ENCODE results near the gene NIT1.

Gene NIT1

DNA sequence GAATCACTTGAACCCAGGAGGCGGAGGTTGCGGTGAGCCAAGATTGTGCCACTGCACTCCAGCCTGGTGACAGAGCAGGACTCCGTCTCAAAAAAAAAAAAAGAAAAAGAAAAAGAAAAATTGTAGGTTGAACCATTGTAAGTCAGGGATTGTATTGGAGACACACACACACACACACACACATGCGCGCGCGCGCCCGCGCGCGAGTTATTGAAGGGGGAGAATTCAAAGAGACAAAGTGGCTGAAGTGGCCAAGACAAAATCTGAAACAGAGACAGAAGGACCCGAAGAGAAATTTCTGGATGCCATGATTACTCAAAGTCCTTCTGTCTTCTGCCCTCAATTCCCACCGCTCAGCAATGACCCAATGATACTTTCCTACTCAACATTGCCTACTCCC lies 23.4 kb upstream of the NIT1 start:
- H2BK15ac ChIP-seq (ENCODE audit: low read length) = no peak overlapping the region
- H3K27ac ChIP-seq (replicated peaks; ENCODE audit: low read length) = no peak overlapping the region
- H4K8ac ChIP-seq (ENCODE audit: low read depth, low read length) = no peak overlapping the region
- H3K4me1 ChIP-seq (ENCODE audit: control insufficient read depth in 2 of 2, insufficient read depth in 1 of 2, low read depth in 1 of 2, low read length in 2 of 2) = peaks cover 2 to 8% of the 10 kb centered on the region in 2 donors
- no peak overlapping the region for H4K91ac ChIP-seq (ENCODE audit: low read depth, low read length, poor library complexity)
- H3K23ac ChIP-seq (ENCODE audit: low read depth, low read length, poor library complexity) = no peak overlapping the region
- H2BK5ac ChIP-seq (ENCODE audit: low read length) = no peak overlapping the region
- peaks cover under 1 to 7% of the 10 kb centered on the region in 2 donors for H3K36me3 ChIP-seq (replicated peaks in 1 of 2; ENCODE audit: control insufficient read depth in 2 of 2, insufficient read depth in 2 of 2, low read length in 2 of 2)
- no peak overlapping the region for H2BK12ac ChIP-seq (ENCODE audit: low read length)
- H2BK120ac ChIP-seq (ENCODE audit: low read depth, low read length) = no peak overlapping the region
- WGBS, 2 donors (ENCODE audit: extremely low coverage in 2 of 2, insufficient read length in 2 of 2, insufficient replicate concordance in 1 of 2) = no CpG with 5 or more reads among the region's 14 CpGs
- H3K18ac ChIP-seq (ENCODE audit: low read length) = no peak overlapping the region
- H3K4me2 ChIP-seq (ENCODE audit: insufficient read depth, low read length, poor library complexity, severe bottlenecking) = no peak overlapping the region
- no peak overlapping the region for H3K4me3 ChIP-seq (ENCODE audit: low read length in 2 of 2)
- H3K27me3 ChIP-seq (ENCODE audit: control insufficient read depth in 3 of 3, insufficient read depth in 3 of 3, low read depth in 1 of 3, low read length in 3 of 3) = peaks cover 0 to 30% (median 0%) of the 10 kb centered on the region in 3 experiments
- H3K9me3 ChIP-seq (replicated peaks in 1 of 2; ENCODE audit: control insufficient read depth in 2 of 2, insufficient read depth in 1 of 2, low read depth in 1 of 2, low read length in 2 of 2) = no peaks in the 10 kb centered on the region
- DNase-seq (ENCODE audit: low spot score) = no peak
- H3K4ac ChIP-seq (ENCODE audit: low read length) = no peak overlapping the region
- H2AFZ ChIP-seq (ENCODE audit: low read length) = no peak overlapping the region
- no peak overlapping the region for H3K14ac ChIP-seq (ENCODE audit: low read length)
- H2AK5ac ChIP-seq (ENCODE audit: low read depth, low read length) = no peak overlapping the region
- no peak overlapping the region for H3K9ac ChIP-seq (ENCODE audit: low read depth, low read length, poor library complexity)
- no peaks in the 10 kb centered on the region for H3K79me1 ChIP-seq (ENCODE audit: low read depth, low read length)

DNA sequence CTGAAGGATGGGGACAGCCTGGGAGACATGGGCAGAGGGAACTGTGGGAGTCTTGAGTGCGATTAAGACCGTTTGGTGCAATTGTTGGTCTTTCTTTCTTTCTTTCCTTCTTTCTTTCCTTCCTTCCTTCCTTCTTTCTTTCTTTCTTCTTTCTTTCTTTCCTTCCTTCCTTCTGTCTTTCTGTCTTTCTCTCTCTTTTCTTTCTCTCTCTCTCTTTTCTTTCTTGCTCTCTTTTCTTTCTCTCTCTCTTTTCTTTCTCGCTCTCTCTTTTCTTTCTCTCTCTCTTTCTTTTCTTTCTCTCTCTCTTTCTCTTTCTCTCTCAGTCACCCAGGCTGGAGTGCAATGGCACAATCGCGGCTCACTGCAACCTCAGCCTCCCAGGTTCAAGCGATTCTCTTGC lies 22.7 kb upstream of the NIT1 start:
- no peak overlapping the region for H3K4me3 ChIP-seq (ENCODE audit: low read length in 2 of 2)
- H3K4me2 ChIP-seq (ENCODE audit: insufficient read depth, low read length, poor library complexity, severe bottlenecking) = no peak overlapping the region
- no peak overlapping the region for H3K14ac ChIP-seq (ENCODE audit: low read length)
- H3K18ac ChIP-seq (ENCODE audit: low read length) = no peak overlapping the region
- no peak overlapping the region for H2BK12ac ChIP-seq (ENCODE audit: low read length)
- no peak overlapping the region for H3K9ac ChIP-seq (ENCODE audit: low read depth, low read length, poor library complexity)
- H4K8ac ChIP-seq (ENCODE audit: low read depth, low read length) = no peak overlapping the region
- no peak overlapping the region for H3K4ac ChIP-seq (ENCODE audit: low read length)
- no peak overlapping the region for H3K27ac ChIP-seq (replicated peaks; ENCODE audit: low read length)
- H3K27me3 ChIP-seq (ENCODE audit: control insufficient read depth in 3 of 3, insufficient read depth in 3 of 3, low read depth in 1 of 3, low read length in 3 of 3) = peaks cover 0 to 25% (median 0%) of the 10 kb centered on the region in 3 experiments
- H2AK5ac ChIP-seq (ENCODE audit: low read depth, low read length) = no peak overlapping the region
- no peak overlapping the region for H2AFZ ChIP-seq (ENCODE audit: low read length)
- H2BK120ac ChIP-seq (ENCODE audit: low read depth, low read length) = no peak overlapping the region
- H3K9me3 ChIP-seq (replicated peaks in 1 of 2; ENCODE audit: control insufficient read depth in 2 of 2, insufficient read depth in 1 of 2, low read depth in 1 of 2, low read length in 2 of 2) = no peaks in the 10 kb centered on the region
- no peak overlapping the region for H2BK15ac ChIP-seq (ENCODE audit: low read length)
- no peak overlapping the region for H3K23ac ChIP-seq (ENCODE audit: low read depth, low read length, poor library complexity)
- no peak overlapping the region for H4K91ac ChIP-seq (ENCODE audit: low read depth, low read length, poor library complexity)
- no peaks in the 10 kb centered on the region for H3K79me1 ChIP-seq (ENCODE audit: low read depth, low read length)
- peaks cover 5 to 14% of the 10 kb centered on the region in 2 donors for H3K36me3 ChIP-seq (replicated peaks in 1 of 2; ENCODE audit: control insufficient read depth in 2 of 2, insufficient read depth in 2 of 2, low read length in 2 of 2)
- DNase-seq (ENCODE audit: low spot score) = no peak
- peaks cover 2 to 8% of the 10 kb centered on the region in 2 donors for H3K4me1 ChIP-seq (ENCODE audit: control insufficient read depth in 2 of 2, insufficient read depth in 1 of 2, low read depth in 1 of 2, low read length in 2 of 2)
- no CpG with 5 or more reads among the region's 6 CpGs for WGBS, 2 donors (ENCODE audit: extremely low coverage in 2 of 2, insufficient read length in 2 of 2, insufficient replicate concordance in 1 of 2)
- no peak overlapping the region for H2BK5ac ChIP-seq (ENCODE audit: low read length)

DNA sequence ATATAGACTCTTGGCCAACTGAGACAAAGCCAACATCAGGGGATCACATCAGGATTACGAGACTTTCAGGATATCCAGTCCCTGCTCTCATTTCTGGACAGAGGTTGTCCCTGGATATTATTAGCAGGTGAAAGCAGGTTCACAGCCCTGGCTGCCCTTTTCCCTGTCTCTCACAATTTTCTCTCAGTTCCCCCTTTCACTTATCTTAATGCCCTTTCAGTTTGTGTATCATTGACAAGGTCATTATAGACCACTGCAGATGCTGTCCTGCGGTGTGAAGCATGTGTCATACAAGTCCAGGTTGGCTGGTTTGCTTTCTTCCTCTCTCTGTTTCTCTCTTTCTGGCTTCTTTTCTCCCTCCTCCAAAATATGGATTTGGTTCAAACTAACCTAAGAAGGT lies 21.9 kb upstream of the NIT1 start:
- Histone ChIP-seq H3K4me3 (ENCODE audit: low read length in 2 of 2) (no peak overlapping the region), H4K8ac (ENCODE audit: low read depth, low read length) (no peak overlapping the region), H3K14ac (ENCODE audit: low read length) (no peak overlapping the region), H3K18ac (ENCODE audit: low read length) (no peak overlapping the region), H3K9ac (ENCODE audit: low read depth, low read length, poor library complexity) (no peak overlapping the region), H3K27ac (replicated peaks; ENCODE audit: low read length) (no peak overlapping the region), H2AFZ (ENCODE audit: low read length) (no peak overlapping the region), H3K36me3 (replicated peaks in 1 of 2; ENCODE audit: control insufficient read depth in 2 of 2, insufficient read depth in 2 of 2, low read length in 2 of 2) (peaks cover 7 to 22% of the 10 kb centered on the region in 2 donors), H3K23ac (ENCODE audit: low read depth, low read length, poor library complexity) (no peak overlapping the region), H2AK5ac (ENCODE audit: low read depth, low read length) (no peak overlapping the region), H3K79me1 (ENCODE audit: low read depth, low read length) (no peaks in the 10 kb centered on the region), H4K91ac (ENCODE audit: low read depth, low read length, poor library complexity) (no peak overlapping the region), H3K9me3 (replicated peaks in 1 of 2; ENCODE audit: control insufficient read depth in 2 of 2, insufficient read depth in 1 of 2, low read depth in 1 of 2, low read length in 2 of 2) (no peaks in the 10 kb centered on the region), H3K4me1 (ENCODE audit: control insufficient read depth in 2 of 2, insufficient read depth in 1 of 2, low read depth in 1 of 2, low read length in 2 of 2) (peaks cover 2 to 8% of the 10 kb centered on the region in 2 donors), H3K4me2 (ENCODE audit: insufficient read depth, low read length, poor library complexity, severe bottlenecking) (no peak overlapping the region), H3K4ac (ENCODE audit: low read length) (no peak overlapping the region), H2BK120ac (ENCODE audit: low read depth, low read length) (no peak overlapping the region), H2BK12ac (ENCODE audit: low read length) (no peak overlapping the region), H3K27me3 (ENCODE audit: control insufficient read depth in 3 of 3, insufficient read depth in 3 of 3, low read depth in 1 of 3, low read length in 3 of 3) (peaks cover 0 to 17% (median 0%) of the 10 kb centered on the region in 3 experiments), H2BK15ac (ENCODE audit: low read length) (no peak overlapping the region), H2BK5ac (ENCODE audit: low read length) (no peak overlapping the region)
- no CpG with 5 or more reads among the region's 2 CpGs for WGBS, 2 donors (ENCODE audit: extremely low coverage in 2 of 2, insufficient read length in 2 of 2, insufficient replicate concordance in 1 of 2)
- no peak for DNase-seq (ENCODE audit: low spot score)

DNA sequence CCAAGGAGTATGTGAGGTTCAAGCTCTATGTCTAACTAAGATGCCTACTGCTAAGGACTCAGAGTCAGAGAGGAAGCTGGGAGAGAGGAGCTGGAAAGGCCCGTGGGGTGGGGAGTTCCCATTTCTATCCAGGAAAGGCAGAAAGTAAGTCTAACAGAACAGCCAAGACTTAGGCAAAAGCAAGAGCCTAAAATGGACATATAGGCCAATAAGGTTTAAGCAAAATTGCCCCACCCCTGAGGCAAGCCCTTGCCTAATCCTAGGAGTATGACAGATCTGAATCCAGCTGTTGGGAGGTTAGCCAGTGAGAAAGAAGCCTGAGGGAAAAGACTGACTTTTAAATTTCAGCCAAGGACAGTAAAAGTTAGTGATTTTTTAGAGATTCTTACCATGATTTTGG lies 21.4 kb upstream of the NIT1 start:
- H3K4me2 ChIP-seq (ENCODE audit: insufficient read depth, low read length, poor library complexity, severe bottlenecking) = no peak overlapping the region
- no peaks in the 10 kb centered on the region for H3K79me1 ChIP-seq (ENCODE audit: low read depth, low read length)
- H2AK5ac ChIP-seq (ENCODE audit: low read depth, low read length) = no peak overlapping the region
- no peak overlapping the region for H2BK120ac ChIP-seq (ENCODE audit: low read depth, low read length)
- H3K36me3 ChIP-seq (replicated peaks in 1 of 2; ENCODE audit: control insufficient read depth in 2 of 2, insufficient read depth in 2 of 2, low read length in 2 of 2) = peaks cover 9 to 26% of the 10 kb centered on the region in 2 donors
- peaks cover 2 to 8% of the 10 kb centered on the region in 2 donors for H3K4me1 ChIP-seq (ENCODE audit: control insufficient read depth in 2 of 2, insufficient read depth in 1 of 2, low read depth in 1 of 2, low read length in 2 of 2)
- H3K9ac ChIP-seq (ENCODE audit: low read depth, low read length, poor library complexity) = no peak overlapping the region
- no CpG with 5 or more reads among the region's 1 CpG for WGBS, 2 donors (ENCODE audit: extremely low coverage in 2 of 2, insufficient read length in 2 of 2, insufficient replicate concordance in 1 of 2)
- DNase-seq (ENCODE audit: low spot score) = no peak
- H3K27me3 ChIP-seq (ENCODE audit: control insufficient read depth in 3 of 3, insufficient read depth in 3 of 3, low read depth in 1 of 3, low read length in 3 of 3) = peaks cover 0 to 14% (median 0%) of the 10 kb centered on the region in 3 experiments
- no peak overlapping the region for H3K27ac ChIP-seq (replicated peaks; ENCODE audit: low read length)
- no peak overlapping the region for H2AFZ ChIP-seq (ENCODE audit: low read length)
- H2BK12ac ChIP-seq (ENCODE audit: low read length) = no peak overlapping the region
- H2BK5ac ChIP-seq (ENCODE audit: low read length) = no peak overlapping the region
- no peak overlapping the region for H3K4me3 ChIP-seq (ENCODE audit: low read length in 2 of 2)
- H3K4ac ChIP-seq (ENCODE audit: low read length) = no peak overlapping the region
- no peak overlapping the region for H3K14ac ChIP-seq (ENCODE audit: low read length)
- no peak overlapping the region for H3K23ac ChIP-seq (ENCODE audit: low read depth, low read length, poor library complexity)
- no peak overlapping the region for H4K8ac ChIP-seq (ENCODE audit: low read depth, low read length)
- H2BK15ac ChIP-seq (ENCODE audit: low read length) = no peak overlapping the region
- no peak overlapping the region for H4K91ac ChIP-seq (ENCODE audit: low read depth, low read length, poor library complexity)
- no peak overlapping the region for H3K18ac ChIP-seq (ENCODE audit: low read length)
- H3K9me3 ChIP-seq (replicated peaks in 1 of 2; ENCODE audit: control insufficient read depth in 2 of 2, insufficient read depth in 1 of 2, low read depth in 1 of 2, low read length in 2 of 2) = no peaks in the 10 kb centered on the region
